SJCRH30 (cell line): ENCODE results near the gene PFKP. TPM values are rescaled to one million over a fixed set of nuclear protein-coding genes. Genes with fewer than 3 reads are reported as not detected.

Experiments used
- DNase-seq, 2 experiments: peaks; one replicate each; pipeline ENCODE4 v3.0.0-alpha.2; 2015 to 2020
- H3K27ac ChIP-seq: fragments of 250-450 bp; sonication (Bioruptor Pico); 2 replicates; pipeline ENCODE4 v1.5.1; 2020; ENCODE audit warnings: mild to moderate bottlenecking, moderate library complexity
- H3K27me3 ChIP-seq: fragments of 250-450 bp; sonication (Bioruptor Pico); 2 replicates; pipeline ENCODE4 v1.5.1; 2020; ENCODE audit warnings: mild to moderate bottlenecking, moderate library complexity
- H3K36me3 ChIP-seq: fragments of 250-450 bp; sonication (Bioruptor Pico); 2 replicates; pipeline ENCODE4 v1.5.1; 2020; ENCODE audit warnings: mild to moderate bottlenecking, moderate library complexity
- H3K4me1 ChIP-seq: fragments of 250-450 bp; sonication (Bioruptor Pico); 2 replicates; pipeline ENCODE4 v1.5.1; 2020; ENCODE audit warnings: mild to moderate bottlenecking, moderate library complexity
- H3K4me3 ChIP-seq: fragments of 250-450 bp; sonication (Bioruptor Pico); 2 replicates; pipeline ENCODE4 v1.5.1; 2020; ENCODE audit warnings: mild to moderate bottlenecking, moderate library complexity
- H3K9me3 ChIP-seq: fragments of 250-450 bp; sonication (Bioruptor Pico); replicated peaks from 2 replicates; pipeline ENCODE4 v1.5.1; 2020; ENCODE audit warnings: mild to moderate bottlenecking, moderate library complexity
- total RNA-seq: library from RNA; depleted of rRNA; stranded (reverse); fragments of >200 nt; shearing (Covaris generic); gene quantifications from 2 replicates; pipeline ENCODE4 v1.2.3, GENCODE V29; 2014

Gene PFKP
- total RNA-seq, 1 experiment from 2014 or later = 37.6 TPM

DNA sequence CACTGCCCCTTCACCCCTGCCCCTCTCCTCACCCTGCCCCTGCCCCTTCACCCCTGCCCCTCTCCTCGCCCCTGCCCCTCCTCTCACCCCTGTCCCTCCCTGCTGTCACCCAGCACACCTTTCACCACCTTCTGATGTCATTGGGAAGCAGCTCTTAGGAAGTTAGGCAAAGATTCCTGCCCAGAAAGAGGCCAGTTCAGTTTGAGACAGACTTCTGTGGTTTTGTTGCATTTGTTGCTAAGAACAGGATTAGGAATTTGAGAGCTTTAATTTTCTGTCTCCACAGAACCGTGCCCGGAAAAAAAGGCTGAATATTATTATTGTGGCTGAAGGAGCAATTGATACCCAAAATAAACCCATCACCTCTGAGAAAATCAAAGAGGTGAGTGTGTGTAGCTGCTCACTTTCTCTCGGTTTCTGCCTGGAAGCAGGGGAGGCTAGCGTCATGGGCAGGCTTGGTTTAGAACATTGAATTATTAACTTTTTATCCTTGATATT, 39.6 kb downstream of the PFKP start:
- Histone ChIP-seq H3K27ac (no peak overlapping the region), H3K36me3 (no peaks in the 10 kb centered on the region), H3K9me3 (no peaks in the 10 kb centered on the region), H3K4me3 (no peak overlapping the region), H3K27me3 (no peaks in the 10 kb centered on the region), H3K4me1 (no peaks in the 10 kb centered on the region)
- DNase-seq = no peak

DNA sequence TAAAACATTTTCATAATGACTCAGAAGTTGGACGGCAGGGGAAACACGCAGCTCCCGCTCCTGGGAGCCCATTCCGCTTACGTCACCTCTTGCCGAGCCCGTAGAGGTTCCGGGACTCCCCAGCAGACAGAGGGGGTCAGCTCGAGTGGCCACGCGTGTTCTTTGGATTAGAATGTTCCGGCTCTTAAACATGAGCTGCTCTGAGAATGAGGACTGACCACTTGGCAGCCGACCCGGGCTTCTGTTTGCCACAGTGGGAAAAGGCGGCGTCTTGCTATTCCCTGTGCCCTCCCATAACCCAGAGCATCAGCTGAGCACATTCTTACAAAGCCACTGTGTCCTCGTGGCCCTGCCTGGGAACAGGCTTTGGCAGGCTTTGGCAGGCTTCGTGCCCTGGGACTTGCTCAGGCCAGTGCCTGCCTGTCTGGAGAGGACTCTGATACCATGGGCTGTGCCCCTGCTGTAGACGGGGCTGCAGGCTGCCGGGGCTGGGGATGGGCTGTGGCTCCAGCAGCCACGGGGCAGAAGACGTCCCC, 40.1 kb downstream of the PFKP start:
- no peak for DNase-seq
- H3K4me3 ChIP-seq = no peak overlapping the region
- no peaks in the 10 kb centered on the region for H3K27me3 ChIP-seq
- H3K27ac ChIP-seq = no peak overlapping the region
- H3K9me3 ChIP-seq = no peaks in the 10 kb centered on the region
- H3K4me1 ChIP-seq = no peaks in the 10 kb centered on the region
- no peaks in the 10 kb centered on the region; the same call in 1 of the 2 replicates for H3K36me3 ChIP-seq

DNA sequence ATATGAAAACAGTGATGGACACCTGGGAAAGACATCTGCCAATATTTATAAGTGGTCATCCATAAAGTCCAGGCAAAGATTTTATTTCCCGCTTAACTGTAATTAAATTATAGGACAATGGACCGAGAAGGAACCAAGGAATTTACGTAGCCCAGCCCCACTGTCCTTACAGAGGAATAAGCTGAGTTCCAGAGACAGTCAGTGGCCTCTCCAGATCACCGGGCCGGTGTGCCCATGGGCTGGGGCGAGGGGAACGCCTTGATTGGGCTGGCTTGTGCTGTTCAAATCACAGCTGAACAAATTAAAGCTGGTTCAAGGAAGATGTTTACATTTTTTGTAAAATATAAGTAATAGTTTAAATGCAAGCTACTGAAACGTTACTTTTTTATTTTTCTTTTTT, 40.7 kb downstream of the PFKP start:
- Histone ChIP-seq H3K4me3 (no peak overlapping the region), H3K27ac (no peak overlapping the region), H3K27me3 (no peaks in the 10 kb centered on the region), H3K4me1 (no peaks in the 10 kb centered on the region), H3K9me3 (no peaks in the 10 kb centered on the region), H3K36me3 (no peaks in the 10 kb centered on the region; the same call in 1 of the 2 replicates)
- no peak for DNase-seq

DNA sequence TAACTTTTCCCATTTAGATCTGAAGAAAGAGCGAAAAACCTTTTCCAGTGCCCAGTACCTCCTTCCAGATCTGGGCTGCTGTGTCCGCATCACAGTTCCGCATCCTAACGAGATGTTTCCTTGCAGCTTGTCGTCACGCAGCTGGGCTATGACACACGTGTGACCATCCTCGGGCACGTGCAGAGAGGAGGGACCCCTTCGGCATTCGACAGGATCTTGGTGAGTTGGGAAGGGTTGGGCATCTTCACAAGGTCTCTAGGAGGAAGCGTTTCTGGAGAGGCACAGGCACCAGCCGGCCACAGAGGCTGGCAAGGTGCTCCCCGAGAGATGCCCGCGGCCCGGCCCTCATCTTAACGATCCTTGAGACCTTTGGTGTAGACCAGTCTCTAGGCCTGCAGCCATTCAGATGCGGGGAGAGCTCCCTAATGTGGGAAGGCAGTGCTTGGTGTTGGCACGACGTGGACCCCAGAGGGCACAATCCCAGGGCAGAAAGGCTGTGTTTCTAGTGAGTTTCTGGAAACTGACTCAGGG, 41.3 kb downstream of the PFKP start:
- no peak for DNase-seq
- Histone ChIP-seq H3K4me3 (no peak overlapping the region), H3K9me3 (no peaks in the 10 kb centered on the region), H3K4me1 (no peaks in the 10 kb centered on the region), H3K36me3 (no peaks in the 10 kb centered on the region; the same call in 1 of the 2 replicates), H3K27ac (no peak overlapping the region), H3K27me3 (no peaks in the 10 kb centered on the region)

DNA sequence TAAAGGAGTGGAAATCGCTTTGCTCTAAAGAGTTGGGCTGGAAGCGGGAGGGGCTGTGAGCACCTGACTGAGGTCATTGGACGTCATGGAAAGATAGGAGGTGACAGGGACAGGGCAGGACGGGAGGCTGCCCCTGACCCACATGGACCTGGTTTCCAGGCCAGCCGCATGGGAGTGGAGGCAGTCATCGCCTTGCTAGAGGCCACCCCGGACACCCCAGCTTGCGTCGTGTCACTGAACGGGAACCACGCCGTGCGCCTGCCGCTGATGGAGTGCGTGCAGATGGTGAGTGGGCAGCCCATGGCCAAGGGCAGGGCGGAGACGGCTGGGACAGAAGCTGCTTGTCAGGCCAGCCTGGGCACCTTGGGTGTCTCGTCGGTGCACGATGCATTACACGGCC, 41.8 kb downstream of the PFKP start:
- Histone ChIP-seq H3K9me3 (no peaks in the 10 kb centered on the region), H3K36me3 (no peaks in the 10 kb centered on the region; the same call in 1 of the 2 replicates), H3K27ac (no peak overlapping the region), H3K4me1 (no peaks in the 10 kb centered on the region), H3K4me3 (no peak overlapping the region), H3K27me3 (no peaks in the 10 kb centered on the region)
- DNase-seq = no peak

DNA sequence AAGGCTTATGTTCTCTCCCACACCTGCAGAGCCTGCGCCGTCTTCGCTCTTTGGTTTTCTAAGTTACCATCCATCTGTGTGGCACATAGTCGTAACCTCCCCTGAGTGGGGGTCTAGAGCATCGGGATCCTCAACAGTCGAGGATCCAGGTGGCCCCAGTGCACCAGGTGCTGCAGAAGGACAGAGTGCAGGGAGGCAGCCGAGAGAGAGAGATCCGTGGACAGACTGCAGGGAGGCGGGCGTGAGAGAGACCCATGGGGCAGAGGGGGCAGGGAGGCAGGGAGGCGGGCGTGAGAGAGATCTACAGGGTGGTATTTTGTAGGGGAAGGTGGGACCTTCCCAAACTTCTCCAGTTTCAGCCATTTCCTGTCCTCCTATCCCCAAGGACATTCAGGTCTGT, 42.3 kb downstream of the PFKP start:
- Histone ChIP-seq H3K4me1 (no peaks in the 10 kb centered on the region), H3K27ac (no peak overlapping the region), H3K36me3 (no peaks in the 10 kb centered on the region; the same call in 1 of the 2 replicates), H3K9me3 (no peaks in the 10 kb centered on the region), H3K27me3 (no peaks in the 10 kb centered on the region), H3K4me3 (no peak overlapping the region)
- DNase-seq = no peak

DNA sequence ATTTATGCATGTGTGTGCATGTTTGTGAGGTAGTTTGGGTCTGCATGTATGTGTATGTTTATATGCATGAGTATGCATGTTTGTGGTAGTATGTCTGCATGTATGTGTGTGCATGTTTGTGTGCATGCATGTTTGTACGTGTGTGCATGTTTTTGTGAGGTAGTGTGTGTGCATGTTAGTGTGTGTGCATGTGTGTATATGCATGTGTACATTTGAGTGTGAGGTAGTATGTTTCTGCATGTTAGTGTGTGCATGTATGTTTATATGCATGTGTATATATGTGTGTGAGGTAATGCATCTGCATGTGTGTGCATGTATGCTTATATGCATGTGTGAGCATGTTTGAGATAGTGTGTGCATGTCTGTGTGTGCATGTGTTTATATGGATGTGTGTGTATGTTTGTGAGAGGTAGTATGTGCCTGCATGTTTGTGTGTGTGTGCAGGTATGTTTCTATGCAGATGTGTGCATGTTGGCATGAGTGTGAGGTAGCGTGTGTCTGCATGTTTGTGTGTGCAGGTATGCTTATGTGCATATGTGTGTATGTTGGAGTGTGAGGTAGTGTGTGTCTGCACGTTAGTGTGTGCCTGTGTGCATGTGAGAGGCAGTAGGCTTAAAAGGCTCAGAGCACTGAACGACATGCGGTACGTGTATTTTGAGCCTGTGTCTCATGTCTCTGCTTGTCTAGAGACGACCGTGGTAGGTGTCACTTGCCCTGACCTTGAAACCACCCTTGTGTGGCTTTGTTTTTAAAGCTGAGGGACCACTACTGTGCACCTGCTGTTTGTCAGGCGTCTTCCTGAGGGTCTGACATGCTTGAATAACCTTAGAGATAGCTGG, 43.7 kb downstream of the PFKP start:
- no peak for DNase-seq
- H3K36me3 ChIP-seq = no peaks in the 10 kb centered on the region; the same call in 1 of the 2 replicates
- H3K27me3 ChIP-seq = no peaks in the 10 kb centered on the region
- no peak overlapping the region for H3K4me3 ChIP-seq
- H3K27ac ChIP-seq = no peak overlapping the region
- no peaks in the 10 kb centered on the region for H3K4me1 ChIP-seq
- H3K9me3 ChIP-seq = no peaks in the 10 kb centered on the region

DNA sequence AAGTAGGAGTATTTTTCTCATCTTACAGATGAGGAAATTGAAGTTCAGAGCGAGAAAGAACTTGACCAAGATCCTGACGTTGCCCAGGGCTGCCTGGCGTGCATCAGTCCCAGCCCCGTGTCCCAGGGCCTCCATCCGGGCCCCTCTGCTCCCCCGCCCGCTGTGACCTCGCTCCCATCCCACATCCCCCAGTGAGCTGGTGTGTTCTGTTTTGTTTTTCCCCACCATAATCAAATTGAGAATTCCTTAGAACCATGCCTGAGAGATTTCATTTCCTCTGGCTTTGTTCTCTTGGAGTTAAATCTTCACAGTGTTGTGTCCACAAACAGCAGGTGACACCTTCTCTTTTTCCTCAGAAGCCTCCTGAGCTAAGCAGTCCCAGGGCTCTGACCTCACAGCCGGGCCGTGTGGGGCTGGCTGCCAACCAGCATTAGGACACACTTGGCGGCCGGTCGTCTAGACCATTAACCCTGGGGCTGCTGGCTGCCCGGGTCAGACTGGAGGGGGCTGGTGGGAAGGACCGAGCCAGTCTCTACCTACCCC, 44.3 kb downstream of the PFKP start:
- DNase-seq = no peak
- H3K27ac ChIP-seq = no peak overlapping the region
- H3K27me3 ChIP-seq = no peaks in the 10 kb centered on the region
- H3K4me3 ChIP-seq = no peak overlapping the region
- no peaks in the 10 kb centered on the region for H3K4me1 ChIP-seq
- H3K36me3 ChIP-seq = no peaks in the 10 kb centered on the region; the same call in 1 of the 2 replicates
- H3K9me3 ChIP-seq = no peaks in the 10 kb centered on the region

DNA sequence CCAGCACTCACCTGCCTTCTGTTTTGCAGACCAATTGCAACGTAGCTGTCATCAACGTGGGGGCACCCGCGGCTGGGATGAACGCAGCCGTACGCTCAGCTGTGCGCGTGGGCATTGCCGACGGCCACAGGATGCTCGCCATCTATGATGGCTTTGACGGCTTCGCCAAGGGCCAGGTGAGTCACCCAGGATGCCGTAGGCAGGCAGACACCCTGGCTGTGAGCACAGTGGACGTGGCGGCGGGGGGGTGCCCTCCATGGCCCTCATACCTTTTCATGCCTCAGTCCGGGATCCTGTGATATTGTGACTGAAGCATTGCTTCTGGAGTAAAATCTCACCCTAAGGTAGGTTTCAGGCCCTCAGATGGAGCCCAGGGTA, 46.0 kb downstream of the PFKP start:
- H3K27ac ChIP-seq = no peak overlapping the region
- no peaks in the 10 kb centered on the region for H3K9me3 ChIP-seq
- no peaks in the 10 kb centered on the region; the same call in 1 of the 2 replicates for H3K36me3 ChIP-seq
- H3K4me1 ChIP-seq = no peaks in the 10 kb centered on the region
- H3K4me3 ChIP-seq = no peak overlapping the region
- DNase-seq = no peak
- no peaks in the 10 kb centered on the region for H3K27me3 ChIP-seq

DNA sequence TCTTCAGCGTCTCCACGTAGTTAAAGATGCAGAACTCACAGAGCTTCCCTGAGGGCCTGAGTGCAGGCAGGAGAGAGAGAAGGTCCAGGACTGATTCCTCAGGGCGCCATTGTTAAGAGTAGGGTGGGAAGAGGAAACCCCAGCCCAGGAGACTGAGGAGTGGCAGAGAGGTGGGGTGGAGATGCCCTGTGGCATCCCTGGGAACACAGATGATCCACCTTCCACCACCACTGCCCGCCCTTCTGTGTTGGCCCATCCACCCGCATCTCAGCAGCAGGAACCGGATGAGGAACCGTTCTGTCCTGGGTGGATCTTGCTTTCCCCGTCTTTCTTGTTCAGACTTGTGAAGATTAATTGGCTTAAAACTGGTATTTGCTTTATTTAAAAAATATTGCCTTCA, 48.3 kb downstream of the PFKP start:
- Histone ChIP-seq H3K9me3 (no peaks in the 10 kb centered on the region), H3K36me3 (no peaks in the 10 kb centered on the region; the same call in 1 of the 2 replicates), H3K4me3 (no peak overlapping the region), H3K27ac (no peak overlapping the region), H3K27me3 (no peaks in the 10 kb centered on the region), H3K4me1 (no peaks in the 10 kb centered on the region)
- no peak for DNase-seq

DNA sequence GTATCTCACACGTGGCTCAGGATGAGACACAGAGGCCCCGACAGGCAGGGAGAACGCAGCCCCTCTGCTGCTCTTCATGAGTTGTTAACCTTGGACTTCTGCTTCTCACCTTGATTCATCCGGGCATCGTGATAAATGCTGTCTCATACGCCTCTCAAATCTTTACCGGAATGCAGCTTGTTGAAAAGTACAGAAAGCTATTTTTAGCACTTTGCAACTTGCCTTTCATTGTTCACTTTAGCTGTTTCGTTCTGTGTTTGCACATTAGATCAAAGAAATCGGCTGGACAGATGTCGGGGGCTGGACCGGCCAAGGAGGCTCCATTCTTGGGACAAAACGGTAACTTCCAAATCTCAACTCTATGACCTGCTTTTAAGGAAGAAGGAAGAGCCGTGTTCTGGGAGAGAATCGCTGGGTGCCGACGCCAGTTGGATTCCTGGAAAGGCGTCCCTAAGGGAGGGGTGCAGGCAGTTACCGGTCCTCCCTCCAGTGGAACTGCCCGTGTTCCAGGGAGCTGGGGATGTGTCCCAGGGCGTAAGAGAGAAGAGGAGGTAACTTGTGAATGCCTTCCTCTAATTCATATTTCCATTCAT, 49.3 kb downstream of the PFKP start:
- Histone ChIP-seq H3K9me3 (no peaks in the 10 kb centered on the region), H3K4me1 (no peaks in the 10 kb centered on the region), H3K27ac (no peak overlapping the region), H3K36me3 (no peaks in the 10 kb centered on the region; the same call in 1 of the 2 replicates), H3K27me3 (no peaks in the 10 kb centered on the region), H3K4me3 (no peak overlapping the region)
- DNase-seq = no peak

DNA sequence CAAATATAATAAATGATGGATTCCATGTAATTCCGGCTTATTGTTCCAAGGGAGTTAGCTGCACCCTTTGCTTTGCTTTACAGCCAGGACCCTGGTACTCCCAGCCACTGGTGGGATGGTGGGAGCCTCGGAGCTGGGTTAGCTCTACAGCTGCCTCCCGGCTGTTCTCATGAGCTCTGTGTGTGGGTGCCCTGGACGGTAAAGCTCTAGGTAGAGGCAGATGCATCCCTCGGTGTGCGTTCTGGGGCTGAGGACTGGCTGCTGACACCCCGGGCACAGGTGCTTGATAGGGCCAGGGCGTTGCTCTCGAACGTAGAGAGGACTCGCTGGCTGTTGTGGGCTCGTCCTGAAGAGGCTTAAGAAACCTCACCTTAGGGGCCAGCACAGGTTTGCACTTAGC, 50.1 kb downstream of the PFKP start:
- no peaks in the 10 kb centered on the region for H3K36me3 ChIP-seq
- H3K27ac ChIP-seq = no peak overlapping the region
- no peak for DNase-seq
- H3K4me1 ChIP-seq = no peaks in the 10 kb centered on the region
- H3K9me3 ChIP-seq = no peaks in the 10 kb centered on the region
- H3K4me3 ChIP-seq = no peak overlapping the region
- no peaks in the 10 kb centered on the region for H3K27me3 ChIP-seq

DNA sequence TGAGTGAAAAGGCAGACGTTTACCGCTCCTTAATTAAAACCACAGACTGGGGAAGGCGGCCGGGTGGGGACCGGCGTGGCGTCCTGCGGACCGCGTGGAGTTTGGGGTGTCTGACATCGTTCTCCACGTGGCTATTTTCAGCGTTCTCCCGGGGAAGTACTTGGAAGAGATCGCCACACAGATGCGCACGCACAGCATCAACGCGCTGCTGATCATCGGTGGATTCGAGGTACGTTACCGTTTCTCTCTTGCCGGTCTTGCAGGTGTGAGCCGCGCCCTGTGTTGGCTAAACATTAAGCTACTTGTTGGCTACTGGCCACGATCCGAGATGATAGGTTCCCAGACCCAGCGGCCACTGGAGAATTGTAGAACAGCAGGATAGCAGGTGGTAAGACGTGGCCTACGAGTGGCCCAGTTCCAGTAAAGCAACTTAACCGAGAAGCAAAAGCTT, 51.3 kb downstream of the PFKP start:
- H3K36me3 ChIP-seq = no peaks in the 10 kb centered on the region
- H3K27ac ChIP-seq = no peak overlapping the region
- no peak for DNase-seq
- no peaks in the 10 kb centered on the region for H3K4me1 ChIP-seq
- H3K27me3 ChIP-seq = no peaks in the 10 kb centered on the region
- no peaks in the 10 kb centered on the region for H3K9me3 ChIP-seq
- H3K4me3 ChIP-seq = no peak overlapping the region

DNA sequence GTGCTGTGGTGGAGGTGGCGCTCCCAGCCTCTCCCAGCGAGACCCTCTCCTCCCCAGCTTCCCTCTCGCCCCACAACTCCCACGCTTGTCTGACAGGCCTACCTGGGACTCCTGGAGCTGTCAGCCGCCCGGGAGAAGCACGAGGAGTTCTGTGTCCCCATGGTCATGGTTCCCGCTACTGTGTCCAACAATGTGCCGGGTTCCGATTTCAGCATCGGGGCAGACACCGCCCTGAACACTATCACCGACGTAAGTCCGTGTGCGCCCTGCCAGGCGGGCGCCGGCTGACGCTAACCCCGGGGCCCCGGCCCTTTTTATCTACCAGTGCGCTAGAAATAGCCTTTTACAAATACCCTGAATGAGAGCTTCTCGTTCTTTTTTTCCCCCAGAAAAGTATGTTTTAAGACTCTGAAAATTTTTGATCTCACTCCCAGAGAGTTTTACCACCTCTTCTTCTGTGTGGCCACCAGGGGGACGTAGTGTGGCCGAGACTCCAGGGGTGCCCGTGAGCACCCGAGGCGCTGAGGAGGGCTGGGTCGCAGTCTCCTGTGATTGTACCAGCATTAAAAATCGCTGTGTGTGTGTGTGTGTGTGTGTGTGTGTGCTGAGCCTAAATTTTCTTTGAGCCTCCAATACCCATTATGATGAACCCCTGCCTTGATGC, 52.6 kb downstream of the PFKP start:
- H3K27ac ChIP-seq = no peak overlapping the region
- no peaks in the 10 kb centered on the region for H3K9me3 ChIP-seq
- DNase-seq = no peak
- no peaks in the 10 kb centered on the region for H3K4me1 ChIP-seq
- no peaks in the 10 kb centered on the region for H3K27me3 ChIP-seq
- H3K4me3 ChIP-seq = no peak overlapping the region
- H3K36me3 ChIP-seq = no peaks in the 10 kb centered on the region
